IPS-11a (cell line): ENCODE data around the gene PCK2.

Experiments used
- H3K4me3 ChIP-seq: one replicate; pipeline ENCODE4 v1.5.1; 2013; ENCODE audit warnings: low read depth, low read length, control low read depth

The PCK2 gene

DNA sequence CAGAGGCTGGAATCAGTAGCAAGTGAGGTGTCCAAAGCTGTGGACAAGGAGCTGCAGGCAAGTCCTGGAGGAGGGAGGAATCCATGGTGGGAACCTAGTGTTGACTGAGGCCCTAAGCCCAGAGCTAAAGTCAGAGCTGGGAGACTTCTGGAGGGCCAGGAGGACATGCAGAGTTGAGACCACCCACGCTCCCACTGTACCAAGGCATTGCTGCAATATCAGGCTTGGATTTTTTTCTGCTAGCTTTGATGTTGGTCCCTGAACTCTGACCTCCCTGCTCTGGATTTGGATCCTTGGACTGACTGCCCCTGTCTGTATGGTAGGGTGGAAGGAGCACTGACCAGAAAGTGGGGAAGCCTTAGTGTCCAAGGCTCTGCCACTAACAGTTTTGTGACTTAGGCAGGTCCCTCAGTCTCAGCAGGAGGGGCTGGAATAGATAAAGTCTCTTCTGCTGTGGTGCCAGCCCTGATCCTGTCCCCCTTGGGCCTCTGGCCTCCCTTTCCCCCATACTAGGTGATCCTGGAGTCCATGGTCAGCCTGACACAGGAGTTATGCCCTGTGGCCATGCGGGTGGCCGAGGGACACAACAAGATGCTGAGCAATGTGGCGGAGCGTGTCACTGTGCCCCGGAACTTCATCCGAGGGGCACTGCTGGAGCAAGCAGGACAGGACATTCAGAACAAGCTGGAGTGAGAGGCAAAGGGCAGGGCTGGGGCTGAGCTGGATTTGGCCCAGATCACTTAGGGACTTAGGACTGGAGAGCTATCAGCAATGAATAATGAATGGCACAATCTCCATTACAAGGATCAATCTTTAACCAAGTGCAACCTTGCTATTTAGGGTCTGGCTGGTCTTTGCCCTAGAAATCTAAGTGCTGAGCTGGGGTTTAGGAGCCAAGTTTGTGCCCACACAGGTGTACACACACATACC lies 32.9 kb upstream of the PCK2 start:
- no peak overlapping the region for H3K4me3 ChIP-seq

- no peak overlapping the region for H3K4me3 ChIP-seq
Observed at GRCh38 chr14:24062216-24062980, 31.7 kb upstream of the PCK2 start.

DNA sequence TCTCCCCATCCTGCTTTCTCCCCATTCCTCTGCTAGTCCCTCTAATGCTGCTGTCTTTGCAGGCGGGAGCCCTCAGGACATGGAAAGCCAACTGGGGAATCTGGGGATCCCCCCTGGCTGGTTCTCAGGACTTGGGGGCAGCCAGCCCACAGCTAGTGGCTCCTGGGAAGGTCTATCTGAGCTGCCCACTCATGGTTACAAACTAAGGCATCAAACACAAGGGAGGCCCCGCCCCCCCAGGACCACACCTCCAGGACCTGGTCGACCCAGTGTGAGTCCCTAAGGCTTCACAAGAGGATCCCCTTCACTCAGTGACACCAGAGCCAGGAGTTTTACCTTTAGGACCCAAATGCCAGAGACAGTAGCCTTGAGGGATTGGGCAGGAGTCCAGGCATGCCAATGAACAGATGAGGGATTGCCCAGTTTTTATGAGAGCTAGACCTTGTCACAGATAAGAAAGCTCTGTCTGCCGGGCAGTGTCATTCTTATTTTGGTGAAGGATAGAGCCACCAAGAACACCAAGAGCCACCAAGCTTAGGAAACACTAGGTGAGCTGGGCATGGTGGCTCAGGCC lies 30.8 kb upstream of the PCK2 start:
- H3K4me3 ChIP-seq: no peak overlapping the region

DNA sequence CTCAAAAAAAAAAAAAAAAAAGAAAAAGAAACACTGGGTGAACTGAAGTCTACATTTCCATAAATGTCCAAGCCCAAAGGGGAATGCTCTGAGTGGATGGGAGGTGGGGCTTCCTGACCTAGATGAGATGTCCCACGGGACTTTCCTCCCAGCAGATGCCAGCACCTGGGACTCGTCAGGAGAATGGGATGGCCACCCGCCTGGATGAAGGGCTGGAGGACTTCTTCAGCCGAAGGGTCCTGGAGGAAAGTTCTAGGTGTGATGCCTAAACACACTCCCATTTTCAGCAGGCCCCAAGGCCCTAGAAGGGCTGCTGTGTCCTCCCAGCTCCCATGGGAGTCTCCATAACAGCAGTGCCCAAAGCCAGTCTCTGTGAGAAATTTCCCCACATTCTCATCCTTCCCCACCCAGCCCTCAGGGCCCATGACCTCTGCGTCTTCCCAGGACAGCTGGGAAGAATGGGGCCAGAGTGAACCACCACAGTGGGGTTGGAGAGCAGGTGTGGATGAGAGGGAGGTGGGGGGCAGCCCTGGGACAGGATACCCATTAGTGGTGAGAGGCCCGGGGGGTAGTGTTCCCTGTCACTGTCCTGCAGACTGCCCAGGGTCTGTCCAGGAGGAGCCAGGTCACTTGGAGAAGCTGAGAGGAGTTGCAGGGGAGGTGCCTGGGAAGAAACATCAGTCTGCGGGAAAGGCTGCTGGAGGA lies 29.9 kb upstream of the PCK2 start:
- H3K4me3 ChIP-seq: no peak overlapping the region

- no peak overlapping the region for H3K4me3 ChIP-seq
Observed at GRCh38 chr14:24064856-24065255, 29.3 kb upstream of the PCK2 start.

DNA sequence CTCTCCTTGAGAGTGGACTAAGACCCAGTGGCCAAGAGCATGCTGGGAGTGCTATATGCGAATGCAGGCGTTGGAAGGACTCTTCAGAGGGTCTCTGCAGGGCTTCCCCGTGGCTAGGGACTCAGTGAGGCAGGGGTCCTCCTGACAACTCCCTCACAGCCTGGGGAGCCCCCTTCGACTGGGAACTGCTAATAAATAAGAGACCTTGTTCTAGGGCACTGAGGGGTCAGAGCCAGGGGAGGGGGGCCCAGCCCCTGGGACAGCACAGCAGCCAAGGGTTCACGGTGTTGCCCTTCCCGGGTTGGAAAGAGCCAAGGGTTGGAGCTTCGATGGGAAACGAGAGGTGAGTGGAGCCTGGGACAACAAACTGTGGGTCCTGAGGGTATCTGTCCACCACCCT lies 28.7 kb upstream of the PCK2 start:
- H3K4me3 ChIP-seq: no peak overlapping the region

- no peak overlapping the region for H3K4me3 ChIP-seq
Observed at GRCh38 chr14:24066496-24067132, 27.5 kb upstream of the PCK2 start.

- H3K4me3 ChIP-seq: no peak overlapping the region
Observed at GRCh38 chr14:24067133-24068082, 26.7 kb upstream of the PCK2 start.

DNA sequence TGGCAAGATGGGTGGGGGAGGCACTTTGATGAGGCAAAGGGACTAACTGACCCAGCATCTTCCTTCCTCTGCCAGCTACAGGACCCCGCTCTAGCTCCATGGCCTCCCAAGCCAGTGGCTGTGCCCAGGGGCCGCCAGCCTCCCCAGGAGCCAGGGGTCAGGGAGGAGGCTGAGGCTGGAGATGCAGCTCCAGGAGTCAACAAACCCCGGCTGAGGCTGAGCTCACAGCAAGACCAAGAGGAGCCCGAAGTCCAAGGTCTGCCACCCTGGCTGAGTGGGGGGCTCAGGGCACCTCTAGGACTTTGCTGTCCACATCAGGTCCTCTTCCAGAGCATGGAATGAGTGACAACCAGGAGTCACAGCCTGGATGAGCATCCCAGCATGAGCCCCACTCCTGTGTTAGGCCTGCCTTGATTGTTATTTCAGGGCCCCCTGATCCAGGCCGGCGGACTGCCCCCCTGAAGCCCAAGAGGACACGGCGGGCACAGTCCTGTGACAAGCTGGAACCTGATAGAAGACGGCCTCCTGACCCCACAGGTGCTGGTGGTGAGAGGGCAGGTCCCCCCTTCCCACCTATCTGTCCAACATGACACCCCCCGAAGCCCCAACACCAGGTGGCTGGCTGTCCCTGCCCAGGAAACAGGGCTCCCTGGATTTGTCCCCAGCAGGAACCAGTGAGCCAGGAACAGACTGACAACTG lies 25.2 kb upstream of the PCK2 start:
- no peak overlapping the region for H3K4me3 ChIP-seq

DNA sequence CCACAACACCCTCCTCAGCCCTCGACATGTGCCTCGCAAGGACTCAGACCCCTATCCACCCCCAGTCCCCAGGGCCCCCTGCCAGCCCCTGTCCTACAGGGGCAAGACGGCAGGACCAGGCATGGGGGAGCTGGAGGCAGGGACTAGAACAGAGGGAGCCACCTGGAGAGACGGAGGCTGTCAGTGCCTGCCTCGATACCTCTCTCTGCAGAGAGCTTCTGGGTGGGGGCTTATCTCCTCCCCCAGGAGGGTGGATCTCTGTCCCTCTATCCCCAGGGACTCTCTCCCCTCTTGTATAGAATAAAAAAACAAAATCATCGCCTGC lies 24.7 kb upstream of the PCK2 start:
- H3K4me3 ChIP-seq: no peak overlapping the region

DNA sequence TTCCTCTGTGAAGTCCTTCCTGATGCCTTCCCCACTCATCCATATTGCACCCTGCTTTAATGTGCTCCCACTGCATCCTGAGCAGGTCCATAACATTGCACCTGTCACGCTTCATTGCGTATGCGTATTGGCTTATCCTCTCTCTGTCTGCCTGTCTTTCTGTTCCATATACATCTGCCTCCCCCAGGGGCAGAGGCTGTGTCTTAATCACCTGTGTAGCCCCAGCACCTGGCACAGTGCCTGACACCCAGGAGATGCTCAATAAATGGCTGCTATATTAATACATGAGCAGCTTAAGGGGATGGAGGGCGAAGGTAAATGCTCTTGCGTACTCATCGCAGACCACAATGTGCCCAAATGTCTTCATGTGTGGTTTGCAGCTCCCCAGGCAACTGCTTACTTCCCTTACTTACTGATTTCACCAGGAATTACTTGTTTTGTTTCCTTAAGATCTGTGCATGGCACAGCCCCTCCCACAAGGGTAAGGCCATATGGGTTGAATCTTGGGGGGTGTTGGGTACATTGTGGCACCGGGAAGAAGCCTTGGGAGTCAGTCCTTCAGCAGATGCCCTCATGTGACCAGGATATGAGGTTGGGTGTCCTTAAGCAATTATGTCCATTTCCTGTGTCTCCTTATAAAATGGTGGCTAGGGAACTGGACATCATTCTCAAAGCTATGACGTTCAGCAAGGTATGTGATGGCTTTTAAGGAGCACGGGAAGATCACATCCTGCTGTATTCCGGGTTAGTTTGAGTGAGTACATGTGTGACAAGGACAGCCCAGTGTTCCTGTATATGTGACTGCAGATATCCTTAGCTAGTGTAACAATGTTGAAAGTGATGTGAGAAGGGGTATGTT lies 23.6 kb upstream of the PCK2 start:
- no peak overlapping the region for H3K4me3 ChIP-seq

DNA sequence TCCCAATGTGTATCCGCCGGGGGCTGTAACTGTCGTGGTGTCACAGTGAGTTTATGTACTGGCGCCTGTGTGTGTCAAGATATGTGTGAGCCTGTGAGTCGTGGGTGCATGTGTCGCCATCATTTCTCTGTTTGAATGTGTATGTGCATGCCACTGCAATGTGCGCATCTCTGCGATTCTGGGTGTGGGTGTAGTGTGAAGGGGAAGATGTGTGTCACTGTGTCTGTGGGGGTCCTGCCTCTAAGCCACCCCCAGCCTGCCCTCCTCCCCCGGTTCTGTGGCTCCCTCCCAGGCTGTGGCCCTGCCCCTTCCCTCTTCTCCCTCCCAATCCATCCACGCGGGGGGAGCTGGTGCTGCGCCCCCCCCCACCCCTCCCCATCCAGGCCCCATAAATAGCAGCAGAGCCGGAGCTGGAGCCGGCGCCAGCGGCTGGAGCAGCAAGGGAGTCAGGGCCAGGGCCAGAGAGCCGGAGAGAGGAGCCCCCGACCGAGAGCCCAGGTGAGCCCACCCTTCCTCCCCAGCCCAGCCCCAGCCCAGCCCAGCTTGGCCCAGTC lies 22.9 kb upstream of the PCK2 start, which contains the start of gene CPNE6:
Gene CPNE6 (plus strand): TSS at position 419 of the 554 bp plus-strand sequence. CDS start 1,375 bp downstream, outside the sequence.
- no peak within 1 kb of the TSS for H3K4me3 ChIP-seq

GRCh38 chr14:24071836-24072430 lies 22.2 kb upstream of the PCK2 start:
- H3K4me3 ChIP-seq: no peak overlapping the region

DNA sequence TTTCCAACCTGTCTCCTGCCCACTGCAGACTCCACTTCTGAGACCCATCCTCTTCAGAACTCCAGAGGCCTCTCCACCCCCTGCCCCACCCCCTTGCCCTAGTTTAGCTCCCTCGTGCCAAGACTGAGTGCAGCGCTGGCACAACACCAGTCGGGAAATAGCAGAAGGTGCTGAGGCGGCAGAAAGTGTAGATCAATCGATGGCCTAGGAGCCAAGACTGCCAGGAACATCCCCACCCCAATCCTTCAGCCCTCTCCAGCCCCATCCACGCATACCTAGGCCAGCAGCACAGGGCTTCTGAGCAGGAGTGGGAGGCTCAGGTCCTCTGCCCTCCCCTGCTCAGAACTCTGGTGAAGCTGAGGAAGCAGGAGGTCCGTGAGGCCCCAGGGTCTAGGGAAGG lies 21.7 kb upstream of the PCK2 start:
- no peak overlapping the region for H3K4me3 ChIP-seq

DNA sequence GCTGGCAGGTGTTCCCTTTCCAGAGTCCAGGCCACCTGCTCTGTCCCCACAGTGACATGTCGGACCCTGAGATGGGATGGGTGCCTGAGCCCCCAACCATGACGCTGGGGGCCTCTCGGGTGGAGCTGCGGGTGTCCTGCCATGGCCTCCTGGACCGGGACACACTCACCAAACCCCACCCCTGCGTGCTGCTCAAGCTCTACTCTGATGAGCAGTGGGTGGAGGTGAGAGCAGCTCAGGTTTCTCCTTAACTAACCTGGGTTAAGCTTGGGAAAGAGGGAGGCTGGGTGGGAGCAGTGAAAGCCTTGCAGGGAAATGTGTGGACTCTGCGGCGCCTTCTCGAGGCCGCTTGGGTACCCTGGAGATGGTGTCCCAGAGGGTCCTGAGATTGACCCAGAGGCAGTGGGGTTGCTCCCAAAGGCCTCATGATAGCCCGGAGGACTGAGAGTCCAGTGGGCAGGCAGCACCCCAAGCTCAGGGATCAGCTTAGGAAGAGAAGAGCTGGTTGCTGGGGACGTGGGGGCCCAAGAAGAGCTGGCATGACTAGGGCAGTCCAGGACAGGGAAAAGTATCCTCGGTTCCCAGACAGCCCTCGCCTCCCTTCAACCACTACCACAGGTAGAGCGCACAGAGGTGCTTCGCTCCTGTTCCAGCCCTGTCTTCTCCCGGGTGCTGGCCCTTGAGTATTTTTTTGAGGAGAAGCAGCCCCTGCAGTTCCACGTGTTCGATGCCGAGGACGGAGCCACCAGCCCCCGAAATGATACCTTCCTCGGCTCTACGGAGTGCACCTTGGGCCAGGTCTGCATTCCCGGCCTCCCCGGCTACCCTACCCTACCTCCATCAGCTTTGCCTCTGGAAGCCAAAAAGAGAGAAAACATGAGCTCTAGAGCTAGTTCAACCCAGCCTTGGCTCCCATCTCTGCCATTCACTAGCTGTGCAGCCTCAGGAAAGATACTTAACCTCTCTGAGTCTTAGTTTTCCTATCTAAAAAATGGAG lies 20.9 kb upstream of the PCK2 start:
- no peak overlapping the region for H3K4me3 ChIP-seq
